ENCODE results near the gene POLR1G.

- TF ChIP-seq CTCF (IDR thresholded peaks at IDR 0.05 in 4 of 5, conservative IDR thresholded peaks at IDR 0.05 in 1 of 5) (no peak), POLR2A (IDR thresholded peaks at IDR 0.05) (no peak)
These were observed 39.9 kb downstream of the POLR1G start for GRCh38 chr19:45446295-45446694.
